ENCODE measurements around the gene FA2H. TPM values are rescaled to one million over a fixed set of nuclear protein-coding genes. Genes with fewer than 3 reads are reported as not detected.

Gene FA2H
- total RNA-seq, 4 donors from 2014 or later = 1.2 to 4.2 (median 2.0) TPM

DNA sequence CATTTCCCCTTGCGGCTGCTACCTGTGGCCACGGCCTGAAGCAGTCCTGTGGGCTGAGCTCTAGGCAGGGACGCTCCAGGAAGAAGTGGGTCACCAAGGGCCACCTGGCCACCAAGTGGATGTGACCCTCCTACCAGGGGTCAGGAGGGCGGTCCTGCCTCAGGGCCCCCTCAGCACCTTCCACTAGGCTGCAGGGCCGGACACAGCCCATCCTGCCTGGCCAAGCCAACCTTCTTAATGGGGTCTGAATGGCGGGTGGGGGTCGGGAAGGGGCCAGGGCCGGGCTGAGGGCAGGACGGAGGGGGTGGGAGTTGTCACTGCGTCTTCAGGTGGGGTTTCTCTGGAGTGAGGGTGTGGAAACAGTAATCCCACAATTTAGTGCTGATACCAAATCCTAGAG lies 60.7 kb downstream of the FA2H start:
- Histone ChIP-seq H3K27me3 (no peaks in the 10 kb centered on the region), H3K36me3 (no peaks in the 10 kb centered on the region), H3K4me3 (replicated peaks in 1 of 3) (no peak overlapping the region), H3K4me1 (no peaks in the 10 kb centered on the region), H3K27ac (no peak overlapping the region), H3K9me3 (no peaks in the 10 kb centered on the region)
- intact Hi-C loops (cut with DNase I) = no loop called here
- no peak for TF ChIP-seq CTCF (IDR thresholded peaks at IDR 0.05)
- no peak for TF ChIP-seq POLR2A (IDR thresholded peaks at IDR 0.05)
- WGBS, 2 donors = 91 to 95% methylated on average over 5 to 8 of the region's 10 CpGs
- DNase-seq = no peak

DNA sequence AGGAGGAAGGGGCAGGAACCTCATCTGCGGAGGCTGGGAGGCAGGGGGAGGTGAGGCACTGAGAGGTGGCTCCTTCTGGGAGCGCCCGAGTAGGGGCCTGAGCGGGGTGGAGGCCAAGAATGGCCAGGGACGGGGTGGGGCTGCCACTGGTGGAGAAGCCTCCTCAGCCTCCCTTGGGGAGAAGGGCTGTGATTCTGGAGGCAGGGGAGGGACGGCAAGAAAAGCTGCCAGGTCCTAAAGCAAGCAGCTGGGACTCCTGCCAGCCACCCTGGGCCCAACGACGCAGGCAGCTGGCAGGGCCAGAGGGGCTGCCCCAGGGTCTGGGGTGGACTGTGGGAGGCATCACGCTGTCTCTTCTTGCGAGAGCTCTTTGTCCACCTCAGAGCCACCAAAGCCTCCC lies 61.3 kb downstream of the FA2H start:
- WGBS, 2 donors = 79 to 81% methylated on average over 8 to 9 of the region's 10 CpGs
- no peaks in the 10 kb centered on the region for H3K9me3 ChIP-seq
- intact Hi-C loops (cut with DNase I) = no loop called here
- H3K27me3 ChIP-seq = no peaks in the 10 kb centered on the region
- H3K27ac ChIP-seq = no peak overlapping the region
- DNase-seq = no peak
- no peaks in the 10 kb centered on the region for H3K36me3 ChIP-seq
- no peaks in the 10 kb centered on the region for H3K4me1 ChIP-seq
- H3K4me3 ChIP-seq (replicated peaks in 1 of 3) = no peak overlapping the region
- TF ChIP-seq POLR2A (IDR thresholded peaks at IDR 0.05) = no peak
- TF ChIP-seq CTCF (IDR thresholded peaks at IDR 0.05) = no peak

GRCh38 chr16:74711938-74712337 lies 62.7 kb downstream of the FA2H start:
- no peak for DNase-seq
- H3K9me3 ChIP-seq = no peaks in the 10 kb centered on the region
- no peaks in the 10 kb centered on the region for H3K36me3 ChIP-seq
- H3K4me1 ChIP-seq = no peaks in the 10 kb centered on the region
- no peak overlapping the region for H3K4me3 ChIP-seq (replicated peaks in 1 of 3)
- intact Hi-C loops (cut with DNase I) = no loop called here
- no peak overlapping the region for H3K27ac ChIP-seq
- no peaks in the 10 kb centered on the region for H3K27me3 ChIP-seq
- no peak for TF ChIP-seq POLR2A (IDR thresholded peaks at IDR 0.05)
- no peak for TF ChIP-seq CTCF (IDR thresholded peaks at IDR 0.05)
- 91 to 100% methylated on average over 4 to 11 of the region's 12 CpGs for WGBS, 2 donors

GRCh38 chr16:74710401-74710800 lies 64.2 kb downstream of the FA2H start:
- intact Hi-C loops (cut with DNase I) = no loop called here
- Histone ChIP-seq H3K4me3 (replicated peaks in 1 of 3) (no peak overlapping the region), H3K4me1 (no peaks in the 10 kb centered on the region), H3K27ac (no peak overlapping the region), H3K36me3 (no peaks in the 10 kb centered on the region), H3K27me3 (no peaks in the 10 kb centered on the region), H3K9me3 (no peaks in the 10 kb centered on the region)
- no peak for DNase-seq
- WGBS, 2 donors = 96 to 99% methylated on average over 8 of the region's 8 CpGs
- no peak for TF ChIP-seq CTCF (IDR thresholded peaks at IDR 0.05)

DNA sequence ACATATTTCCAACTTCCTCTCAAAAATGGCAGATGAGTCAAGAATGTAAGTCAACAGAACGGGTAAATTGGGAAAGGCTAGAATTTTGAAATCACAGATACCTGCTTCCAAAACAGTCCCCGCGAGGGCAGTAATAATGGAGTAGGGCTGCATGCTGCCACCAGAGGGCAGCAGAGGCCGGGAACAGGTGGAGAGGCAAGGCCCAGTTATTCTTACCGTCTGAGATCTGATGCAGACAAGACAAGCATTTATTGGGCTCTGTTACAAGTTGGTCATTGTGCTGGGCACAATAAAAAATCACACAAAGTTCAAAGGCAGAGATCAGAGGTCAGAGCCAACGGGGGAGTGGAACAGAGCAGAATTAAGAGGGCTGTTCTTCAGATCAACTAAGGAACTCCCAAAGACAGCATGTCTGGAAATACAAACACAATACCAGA lies 65.2 kb downstream of the FA2H start:
- peak; percentile 89 to 96 (median 92) for TF ChIP-seq CTCF (IDR thresholded peaks at IDR 0.05)
- TF ChIP-seq POLR2A (IDR thresholded peaks at IDR 0.05) = no peak
- Histone ChIP-seq H3K36me3 (no peaks in the 10 kb centered on the region), H3K27me3 (no peaks in the 10 kb centered on the region), H3K27ac (no peak overlapping the region), H3K9me3 (no peaks in the 10 kb centered on the region), H3K4me1 (no peaks in the 10 kb centered on the region), H3K4me3 (replicated peaks in 1 of 3) (no peak overlapping the region)
- DNase-seq = peak; percentile 74 to 88
- intact Hi-C loops (cut with DNase I) = loop anchor here (5.0 to 10.0 kb wide), 2 partner anchors 153 to 405 kb away; partner anchors contain the start of gene LDHD
- WGBS, 2 donors = 0 to 1% methylated on average over 6 of the region's 6 CpGs
